SK-N-SH (cell line): Measurements from ENCODE around the gene TRMU. TPM values are rescaled to one million over a fixed set of nuclear protein-coding genes. Genes with fewer than 3 reads are reported as not detected.

Experiments used
- CTCF ChIA-PET: fragments of 300-600, 350-600 bp; formaldehyde crosslinking; extraction: SDS; loops from one replicate; lab custom pipeline; 2021; lab: Yijun Ruan, JAX
- POLR2A ChIA-PET: fragments of 350-600 bp; sonication (Branson Sonifier 250); formaldehyde crosslinking; extraction: SDS; loops from one replicate; lab custom pipeline; 2020; ENCODE audit warnings: antibody characterized with exemption, inconsistent platforms; lab: Yijun Ruan, JAX
- DNase-seq: peaks from one replicate; pipeline ENCODE4 v3.0.0; 2012
- H2AFZ ChIP-seq: fragments of 200-600 bp; sonication (generic); 2 replicates; pipeline ENCODE4 v1.8.1; 2016; ENCODE audit warnings: antibody characterized with exemption, mild to moderate bottlenecking, low read depth
- H3F3A ChIP-seq: fragments of 200-600 bp; sonication (generic); replicated peaks from 2 replicates; pipeline ENCODE3; 2016; ENCODE audit warnings: antibody characterized with exemption, mild to moderate bottlenecking; ENCODE audit not compliant: insufficient read depth
- H3K27ac ChIP-seq, 2 experiments: fragments of 200-500 bp in 1 of 2; fragments of 200-600 bp in 1 of 2; sonication (Bioruptor generic) in 1 of 2; sonication (generic), shearing (Covaris generic) in 1 of 2; 2 replicates each; pipeline versions ENCODE4 v1.5.1 to v1.6.1; 2014 to 2016; ENCODE audit warnings: low read depth in 2 of 2, inconsistent platforms in 1 of 2, low read length in 1 of 2, mild to moderate bottlenecking in 1 of 2, mixed read lengths in 1 of 2
- H3K27me3 ChIP-seq: fragments of 200-600 bp; sonication (generic), shearing (Covaris generic); 2 replicates; pipeline ENCODE4 v1.6.1; 2016; ENCODE audit warnings: mixed run types; ENCODE audit not compliant: insufficient read depth
- H3K36me3 ChIP-seq, 2 experiments: fragments of 200-500 bp in 1 of 2; fragments of 200-600 bp in 1 of 2; sonication (Bioruptor generic) in 1 of 2; sonication (generic) in 1 of 2; replicated peaks in 1 of 2; 2 replicates each; pipeline versions ENCODE3 to v1.5.1; 2014 to 2016; ENCODE audit warnings: low read length in 1 of 2, mild to moderate bottlenecking in 1 of 2; ENCODE audit not compliant: insufficient read depth in 2 of 2, control insufficient read depth in 1 of 2
- H3K4me1 ChIP-seq, 2 experiments: fragments of 200-500 bp in 1 of 2; fragments of 200-600 bp in 1 of 2; sonication (Bioruptor generic) in 1 of 2; sonication (generic), shearing (Covaris generic) in 1 of 2; 2 replicates each; pipeline versions ENCODE4 v1.5.1 to v1.6.1; 2014 to 2016; ENCODE audit warnings: low read depth in 1 of 2, low read length in 1 of 2, mixed run types in 1 of 2; ENCODE audit not compliant: insufficient read depth in 2 of 2, control insufficient read depth in 1 of 2
- H3K4me2 ChIP-seq: fragments of 200-600 bp; sonication (generic), shearing (Covaris generic); 2 replicates; pipeline ENCODE4 v1.6.1; 2017; ENCODE audit warnings: mixed run types
- H3K4me3 ChIP-seq, 2 experiments: fragments of 200-500 bp in 1 of 2; fragments of 200-600 bp in 1 of 2; sonication (Bioruptor generic) in 1 of 2; sonication (generic), shearing (Covaris generic) in 1 of 2; 2 replicates each; pipeline versions ENCODE4 v1.5.1 to v1.8.1; 2014 to 2016; ENCODE audit warnings: low read depth in 2 of 2, inconsistent platforms in 1 of 2, low read length in 1 of 2, mild to moderate bottlenecking in 1 of 2, mixed read lengths in 1 of 2, moderate library complexity in 1 of 2
- H3K79me2 ChIP-seq: fragments of 200-600 bp; sonication (generic); 2 replicates; pipeline ENCODE4 v1.8.1; 2017; ENCODE audit warnings: mild to moderate bottlenecking; ENCODE audit not compliant: insufficient read depth
- H3K9ac ChIP-seq: fragments of 200-600 bp; sonication (generic); 2 replicates; pipeline ENCODE4 v1.6.1; 2017; ENCODE audit warnings: mixed run types
- H3K9me2 ChIP-seq: fragments of 200-600 bp; sonication (generic); 2 replicates; pipeline ENCODE4 v1.6.1; 2017; ENCODE audit warnings: mixed run types
- H3K9me3 ChIP-seq: fragments of 200-600 bp; sonication (generic); 2 replicates; pipeline ENCODE4 v1.6.1; 2017; ENCODE audit warnings: mixed run types, mild to moderate bottlenecking, moderate library complexity
- H4K20me1 ChIP-seq: fragments of 200-600 bp; sonication (generic); 2 replicates; pipeline ENCODE4 v1.6.1; 2017; ENCODE audit warnings: mild to moderate bottlenecking, mixed run types; ENCODE audit not compliant: insufficient read depth
- EP300 ChIP-seq, 2 experiments: IDR thresholded peaks; 2 replicates each; pipeline versions ENCODE4 v1.4.0 to v1.6.1; 2012; ENCODE audit warnings: borderline replicate concordance in 1 of 2, low read depth in 1 of 2, low read length in 1 of 2
- FOSL2 ChIP-seq: IDR thresholded peaks from 2 replicates; pipeline ENCODE4 v1.4.0; 2012; ENCODE audit warnings: low read depth, mild to moderate bottlenecking, moderate library complexity, borderline replicate concordance
- GABPA ChIP-seq: IDR thresholded peaks from 2 replicates; pipeline ENCODE4 v1.4.0; 2012; ENCODE audit warnings: low read depth, mild to moderate bottlenecking
- GATA2 ChIP-seq: sonication (generic); formaldehyde crosslinking; IDR thresholded peaks from 2 replicates; pipeline ENCODE4 v1.5.0; 2020; ENCODE audit warnings: mild to moderate bottlenecking, missing genetic modification reagents
- JUND ChIP-seq: IDR thresholded peaks from 2 replicates; pipeline ENCODE4 v1.4.0; 2012
- MEF2A ChIP-seq: IDR thresholded peaks from 2 replicates; pipeline ENCODE4 v1.4.0; 2012; ENCODE audit warnings: low read depth, borderline replicate concordance
- MXI1 ChIP-seq: IDR thresholded peaks from 2 replicates; pipeline ENCODE4 v1.6.1; 2012; ENCODE audit warnings: mild to moderate bottlenecking, low read depth, low read length, improper control_type of control experiment
- NFIC ChIP-seq: IDR thresholded peaks from 2 replicates; pipeline ENCODE4 v1.4.0; 2012; ENCODE audit warnings: borderline replicate concordance
- NRF1 ChIP-seq: IDR thresholded peaks from 2 replicates; pipeline ENCODE4 v1.6.1; 2012; ENCODE audit warnings: low read depth, mild to moderate bottlenecking, low read length
- RAD21 ChIP-seq: IDR thresholded peaks from 2 replicates; pipeline ENCODE4 v1.6.1; 2012; ENCODE audit warnings: mild to moderate bottlenecking, low read length
- RCOR1 ChIP-seq: fragments of 150-350 bp; IDR thresholded peaks from 2 replicates; pipeline ENCODE4 v1.6.1; 2017; ENCODE audit warnings: antibody characterized with exemption, low read length
- RFX5 ChIP-seq: IDR thresholded peaks from 2 replicates; pipeline ENCODE4 v1.6.1; 2012; ENCODE audit warnings: mild to moderate bottlenecking, improper control_type of control experiment, low read length
- TEAD4 ChIP-seq: IDR thresholded peaks from 2 replicates; pipeline ENCODE4 v1.4.0; 2012; ENCODE audit warnings: mild to moderate bottlenecking, borderline replicate concordance; ENCODE audit not compliant: insufficient read depth
- whole genome bisulfite sequencing: methylation state at CpG from one replicate; pipeline ENCODE4 v1.1.6; 2017; ENCODE audit warnings: low lambda C conversion rate; 5-methylcytosine and 5-hydroxymethylcytosine counted together
- polyA plus RNA-seq, 3 experiments: library from polyadenylated mRNA; depleted of rRNA; stranded (reverse); fragments of >200 nt; gene quantifications; 2 replicates each; pipeline ENCODE4 v1.2.3, GENCODE V29; 2012
- TF ChIP-seq, protein P1 (sequence below): fragments of 150-350 bp; IDR thresholded peaks from 2 replicates; pipeline ENCODE4 v1.6.1; 2016; ENCODE audit warnings: mild to moderate bottlenecking, low read depth, low read length
- TF ChIP-seq, protein P2 (sequence below): IDR thresholded peaks from 2 replicates; pipeline ENCODE4; 2012
- TF ChIP-seq, protein P3 (sequence below): IDR thresholded peaks from 2 replicates; pipeline ENCODE4 v1.4.0; 2012; ENCODE audit warnings: low read depth, borderline replicate concordance
- TF ChIP-seq, protein P4 (sequence below): fragments of 200-600 bp; sonication (generic); IDR thresholded peaks from 2 replicates; pipeline ENCODE4 v1.6.1; 2017; ENCODE audit warnings: antibody characterized with exemption, mild to moderate bottlenecking, moderate library complexity
- TF ChIP-seq, protein P5 (sequence below): fragments of 150-350 bp; IDR thresholded peaks from 2 replicates; pipeline ENCODE4 v1.6.1; 2017; ENCODE audit warnings: antibody characterized with exemption, low read length, low read depth, borderline replicate concordance
- TF ChIP-seq, protein P6 (sequence below): IDR thresholded peaks from 2 replicates; pipeline ENCODE4 v1.4.0; 2012; ENCODE audit warnings: low read depth

The TRMU gene
- polyA plus RNA-seq, 1 of the 3 experiments (the other 2 are of a cell fraction) = 47.1 TPM

DNA sequence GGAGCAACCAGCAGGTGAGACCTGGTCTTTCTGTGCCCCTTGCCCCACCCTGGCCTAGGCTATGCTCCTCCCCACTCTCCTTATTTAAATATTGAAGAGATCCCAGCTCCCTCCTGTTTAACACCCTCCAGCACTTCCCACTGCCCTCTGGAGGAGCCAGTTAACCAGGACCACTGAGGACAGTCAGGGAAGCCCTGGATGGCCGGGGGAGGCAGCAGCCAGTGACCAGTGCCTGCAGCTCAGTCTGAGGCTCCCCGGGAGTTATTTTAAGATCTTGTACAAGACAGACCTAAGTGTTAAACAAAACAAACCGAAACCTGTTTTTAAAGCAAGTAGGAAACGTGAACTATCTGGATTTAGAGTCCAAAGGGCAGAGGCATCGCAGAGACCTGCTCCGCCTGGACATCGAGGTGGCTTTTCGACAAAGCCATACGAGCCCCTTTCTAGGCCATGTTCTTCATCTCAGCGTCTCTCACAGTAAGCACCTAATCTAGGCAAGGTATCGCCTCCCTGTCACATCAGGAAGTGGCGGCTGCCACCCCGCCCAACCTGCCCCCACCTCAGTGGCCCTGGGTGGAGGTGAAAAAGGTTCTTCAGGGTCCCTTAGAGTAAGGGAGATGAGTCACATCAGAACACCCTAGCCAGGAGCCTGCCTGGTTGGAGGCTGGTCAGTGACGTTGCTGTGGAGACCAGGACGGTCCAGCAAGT, 35.2 kb downstream of the TRMU start (continued):
- TF ChIP-seq, protein P1, sequence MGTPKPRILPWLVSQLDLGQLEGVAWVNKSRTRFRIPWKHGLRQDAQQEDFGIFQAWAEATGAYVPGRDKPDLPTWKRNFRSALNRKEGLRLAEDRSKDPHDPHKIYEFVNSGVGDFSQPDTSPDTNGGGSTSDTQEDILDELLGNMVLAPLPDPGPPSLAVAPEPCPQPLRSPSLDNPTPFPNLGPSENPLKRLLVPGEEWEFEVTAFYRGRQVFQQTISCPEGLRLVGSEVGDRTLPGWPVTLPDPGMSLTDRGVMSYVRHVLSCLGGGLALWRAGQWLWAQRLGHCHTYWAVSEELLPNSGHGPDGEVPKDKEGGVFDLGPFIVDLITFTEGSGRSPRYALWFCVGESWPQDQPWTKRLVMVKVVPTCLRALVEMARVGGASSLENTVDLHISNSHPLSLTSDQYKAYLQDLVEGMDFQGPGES = no peak
- TF ChIP-seq TEAD4 = no peak
- no peak for TF ChIP-seq NFIC
- TF ChIP-seq RCOR1 = no peak
- no peak for TF ChIP-seq NRF1
- TF ChIP-seq EP300 (IDR thresholded peaks at IDR 0.05; ENCODE audit: borderline replicate concordance in 1 of 2, low read depth in 1 of 2, low read length in 1 of 2) = no peak
- TF ChIP-seq RAD21 = no peak
- no peak for TF ChIP-seq GABPA

DNA sequence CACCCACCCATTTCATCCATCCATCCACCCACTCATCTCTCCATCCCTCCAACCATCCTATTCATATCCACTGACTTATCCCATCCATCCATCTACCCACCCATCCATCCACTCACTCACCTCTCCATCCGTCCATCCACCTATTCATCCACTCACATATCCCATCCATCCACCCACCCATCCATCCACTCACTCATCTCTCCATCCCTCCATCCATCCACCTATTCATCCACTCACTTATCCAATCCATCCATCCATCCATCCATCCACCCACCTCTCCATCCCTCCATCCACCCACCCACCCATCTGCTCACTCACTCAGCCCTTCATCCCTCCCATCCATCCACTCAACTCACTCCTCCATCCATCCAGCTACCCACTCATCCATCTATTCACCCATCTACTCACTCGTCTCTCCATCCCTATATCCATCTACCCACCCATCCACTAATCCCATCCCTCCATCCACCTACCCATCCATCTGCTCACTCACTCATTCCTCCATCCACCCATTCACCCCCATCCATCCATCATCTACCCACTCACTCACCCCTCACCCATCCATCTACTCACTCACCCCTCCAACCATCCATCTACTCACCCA, 36.2 kb downstream of the TRMU start:
- Histone ChIP-seq H3F3A (no peaks in the 10 kb centered on the region), H2AFZ (no peak overlapping the region), H3K36me3 (peaks cover 0 to 5% of the 10 kb centered on the region in 2 experiments), H3K4me2 (no peak overlapping the region), H3K4me1 (no peaks in the 10 kb centered on the region; a peak in 1 of 4 replicates), H3K27me3 (no peaks in the 10 kb centered on the region), H3K9me3 (no peaks in the 10 kb centered on the region; the same call in 1 of the 2 replicates), H3K4me3 (no peak overlapping the region), H3K9ac (no peak overlapping the region), H3K79me2 (no peaks in the 10 kb centered on the region), H3K27ac (no peak overlapping the region), H3K9me2 (no peaks in the 10 kb centered on the region), H4K20me1 (no peaks in the 10 kb centered on the region)
- no peak for TF ChIP-seq GATA2 (CRISPR knock-in tag)
- no peak for TF ChIP-seq NRF1
- no peak for TF ChIP-seq FOSL2
- TF ChIP-seq EP300 (IDR thresholded peaks at IDR 0.05; ENCODE audit: borderline replicate concordance in 1 of 2, low read depth in 1 of 2, low read length in 1 of 2) = no peak
- TF ChIP-seq, protein P2, sequence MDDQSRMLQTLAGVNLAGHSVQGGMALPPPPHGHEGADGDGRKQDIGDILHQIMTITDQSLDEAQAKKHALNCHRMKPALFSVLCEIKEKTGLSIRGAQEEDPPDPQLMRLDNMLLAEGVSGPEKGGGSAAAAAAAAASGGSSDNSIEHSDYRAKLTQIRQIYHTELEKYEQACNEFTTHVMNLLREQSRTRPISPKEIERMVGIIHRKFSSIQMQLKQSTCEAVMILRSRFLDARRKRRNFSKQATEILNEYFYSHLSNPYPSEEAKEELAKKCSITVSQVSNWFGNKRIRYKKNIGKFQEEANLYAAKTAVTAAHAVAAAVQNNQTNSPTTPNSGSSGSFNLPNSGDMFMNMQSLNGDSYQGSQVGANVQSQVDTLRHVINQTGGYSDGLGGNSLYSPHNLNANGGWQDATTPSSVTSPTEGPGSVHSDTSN = no peak
- no peak for TF ChIP-seq NFIC
- TF ChIP-seq MEF2A = no peak
- TF ChIP-seq, protein P3, sequence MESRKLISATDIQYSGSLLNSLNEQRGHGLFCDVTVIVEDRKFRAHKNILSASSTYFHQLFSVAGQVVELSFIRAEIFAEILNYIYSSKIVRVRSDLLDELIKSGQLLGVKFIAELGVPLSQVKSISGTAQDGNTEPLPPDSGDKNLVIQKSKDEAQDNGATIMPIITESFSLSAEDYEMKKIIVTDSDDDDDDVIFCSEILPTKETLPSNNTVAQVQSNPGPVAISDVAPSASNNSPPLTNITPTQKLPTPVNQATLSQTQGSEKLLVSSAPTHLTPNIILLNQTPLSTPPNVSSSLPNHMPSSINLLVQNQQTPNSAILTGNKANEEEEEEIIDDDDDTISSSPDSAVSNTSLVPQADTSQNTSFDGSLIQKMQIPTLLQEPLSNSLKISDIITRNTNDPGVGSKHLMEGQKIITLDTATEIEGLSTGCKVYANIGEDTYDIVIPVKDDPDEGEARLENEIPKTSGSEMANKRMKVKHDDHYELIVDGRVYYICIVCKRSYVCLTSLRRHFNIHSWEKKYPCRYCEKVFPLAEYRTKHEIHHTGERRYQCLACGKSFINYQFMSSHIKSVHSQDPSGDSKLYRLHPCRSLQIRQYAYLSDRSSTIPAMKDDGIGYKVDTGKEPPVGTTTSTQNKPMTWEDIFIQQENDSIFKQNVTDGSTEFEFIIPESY = no peak
- TF ChIP-seq, protein P4, sequence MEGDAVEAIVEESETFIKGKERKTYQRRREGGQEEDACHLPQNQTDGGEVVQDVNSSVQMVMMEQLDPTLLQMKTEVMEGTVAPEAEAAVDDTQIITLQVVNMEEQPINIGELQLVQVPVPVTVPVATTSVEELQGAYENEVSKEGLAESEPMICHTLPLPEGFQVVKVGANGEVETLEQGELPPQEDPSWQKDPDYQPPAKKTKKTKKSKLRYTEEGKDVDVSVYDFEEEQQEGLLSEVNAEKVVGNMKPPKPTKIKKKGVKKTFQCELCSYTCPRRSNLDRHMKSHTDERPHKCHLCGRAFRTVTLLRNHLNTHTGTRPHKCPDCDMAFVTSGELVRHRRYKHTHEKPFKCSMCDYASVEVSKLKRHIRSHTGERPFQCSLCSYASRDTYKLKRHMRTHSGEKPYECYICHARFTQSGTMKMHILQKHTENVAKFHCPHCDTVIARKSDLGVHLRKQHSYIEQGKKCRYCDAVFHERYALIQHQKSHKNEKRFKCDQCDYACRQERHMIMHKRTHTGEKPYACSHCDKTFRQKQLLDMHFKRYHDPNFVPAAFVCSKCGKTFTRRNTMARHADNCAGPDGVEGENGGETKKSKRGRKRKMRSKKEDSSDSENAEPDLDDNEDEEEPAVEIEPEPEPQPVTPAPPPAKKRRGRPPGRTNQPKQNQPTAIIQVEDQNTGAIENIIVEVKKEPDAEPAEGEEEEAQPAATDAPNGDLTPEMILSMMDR = no peak
- TF ChIP-seq, protein P5, sequence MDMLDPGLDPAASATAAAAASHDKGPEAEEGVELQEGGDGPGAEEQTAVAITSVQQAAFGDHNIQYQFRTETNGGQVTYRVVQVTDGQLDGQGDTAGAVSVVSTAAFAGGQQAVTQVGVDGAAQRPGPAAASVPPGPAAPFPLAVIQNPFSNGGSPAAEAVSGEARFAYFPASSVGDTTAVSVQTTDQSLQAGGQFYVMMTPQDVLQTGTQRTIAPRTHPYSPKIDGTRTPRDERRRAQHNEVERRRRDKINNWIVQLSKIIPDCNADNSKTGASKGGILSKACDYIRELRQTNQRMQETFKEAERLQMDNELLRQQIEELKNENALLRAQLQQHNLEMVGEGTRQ = no peak
- TF ChIP-seq TEAD4 = no peak
- no peak for TF ChIP-seq MXI1
- no peak for TF ChIP-seq JUND
- TF ChIP-seq GABPA = no peak
- no peak for TF ChIP-seq RFX5
- TF ChIP-seq, protein P6, sequence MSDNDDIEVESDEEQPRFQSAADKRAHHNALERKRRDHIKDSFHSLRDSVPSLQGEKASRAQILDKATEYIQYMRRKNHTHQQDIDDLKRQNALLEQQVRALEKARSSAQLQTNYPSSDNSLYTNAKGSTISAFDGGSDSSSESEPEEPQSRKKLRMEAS = no peak
- WGBS = 51% methylated on average over 2 of the region's 2 CpGs
- ChIA-PET POLR2A (no interaction called here), CTCF (no interaction called here)
- DNase-seq = no peak
